ENCODE measurements around the gene RABGAP1.

GRCh38 chr9:123073991-123074422, 133.2 kb downstream of the RABGAP1 start:
- TF ChIP-seq EZH2 (IDR thresholded peaks at IDR 0.05; ENCODE audit: low read depth): no peak
- no peak for TF ChIP-seq CTCF (conservative IDR thresholded peaks at IDR 0.05)
